GM19035 (cell line): ENCODE data around the gene FBL.
"Not testable (repeated sequence)": the region's sequence is repeated elsewhere in the genome, so short reads cannot be mapped to it uniquely, and the experiment has no call there.

Experiments used
- ATAC-seq: cut with Tn5 transposase; IDR thresholded peaks from one replicate; pipeline ENCODE4 v1.9.1; 2021; ENCODE audit not compliant: unreplicated experiment

Gene FBL

GRCh38 chr19:39877488-39877887 is 31.3 kb upstream of the FBL start:
- not testable (repeated sequence) for ATAC-seq

GRCh38 chr19:39876486-39876885 is 30.3 kb upstream of the FBL start:
- ATAC-seq = not testable (repeated sequence)

GRCh38 chr19:39875401-39875864 is 29.3 kb upstream of the FBL start:
- not testable (repeated sequence) for ATAC-seq

- no peak for ATAC-seq
These were observed 28.2 kb upstream of the FBL start for GRCh38 chr19:39874404-39874803.

GRCh38 chr19:39873385-39873784 is 27.2 kb upstream of the FBL start:
- no peak for ATAC-seq

- ATAC-seq = no peak
These were observed 26.0 kb upstream of the FBL start for GRCh38 chr19:39871886-39872866.

- ATAC-seq = no peak
These were observed 25.2 kb upstream of the FBL start for GRCh38 chr19:39871362-39871761.

GRCh38 chr19:39870171-39870971 is 24.2 kb upstream of the FBL start:
- no peak for ATAC-seq

- ATAC-seq = no peak
These were observed 21.8 kb upstream of the FBL start for GRCh38 chr19:39867952-39868351.

GRCh38 chr19:39867133-39867532 is 21.0 kb upstream of the FBL start:
- ATAC-seq = no peak

GRCh38 chr19:39865953-39866352 is 19.8 kb upstream of the FBL start:
- no peak for ATAC-seq

- no peak for ATAC-seq
These were observed 19.0 kb upstream of the FBL start for GRCh38 chr19:39865186-39865585.

GRCh38 chr19:39864118-39864517 is 17.9 kb upstream of the FBL start:
- ATAC-seq = no peak

- no peak for ATAC-seq
These were observed 12.4 kb upstream of the FBL start for GRCh38 chr19:39858541-39858940.

GRCh38 chr19:39852882-39853281 is 6.7 kb upstream of the FBL start:
- no peak for ATAC-seq

GRCh38 chr19:39850892-39851291 is 4.7 kb upstream of the FBL start:
- ATAC-seq = no peak

GRCh38 chr19:39848392-39848791 is 2.2 kb upstream of the FBL start:
- no peak for ATAC-seq

- no peak for ATAC-seq
These were observed 1.3 kb upstream of the FBL start for GRCh38 chr19:39847525-39847924.

- no peak for ATAC-seq
These were observed 703 bp upstream of the FBL start for GRCh38 chr19:39846678-39847486.

GRCh38 chr19:39845584-39845932 is 621 bp downstream of the FBL start:
- no peak for ATAC-seq

GRCh38 chr19:39845172-39845571 is 1.0 kb downstream of the FBL start:
- no peak for ATAC-seq
